HCT116 (cell line): ENCODE measurements around the gene SLC41A3. TPM values are rescaled to one million over a fixed set of nuclear protein-coding genes. Genes with fewer than 3 reads are reported as not detected.

Experiments
- ATAC-seq: fragments of 200-7000 bp; cut with Tn5 transposase; 2 replicates; pipeline ENCODE4 v1.9.1; 2020; ENCODE audit warnings: mild to moderate bottlenecking, moderate library complexity
- BruUV-seq: library from RNA; stranded (reverse); fragments of 400-500 nt; replicated peaks from 2 replicates; lab custom pipeline; 2021; lab: Mats Ljungman, UMichigan
- CTCF ChIA-PET: fragments of 300-600 bp; sonication (Branson Sonifier 250); formaldehyde crosslinking; loops from one replicate; lab custom pipeline; 2021; ENCODE audit warnings: antibody characterized with exemption; lab: Charles Lee
- POLR2A ChIA-PET: fragments of 300-600, 350-600 bp; sonication (Branson Sonifier 250); formaldehyde crosslinking; loops from one replicate; lab custom pipeline; 2021; ENCODE audit warnings: antibody characterized with exemption; lab: Charles Lee
- RAD21 ChIA-PET, 2 experiments: fragments of 300-600 bp; sonication (Branson Sonifier 250); formaldehyde crosslinking; loops; one replicate each; lab custom pipeline; 2023; ENCODE audit warnings: low total read pairs in 2 of 2; ENCODE audit not compliant: uncharacterized antibody in 2 of 2, unreplicated experiment in 2 of 2, low non-redundant PET in 1 of 2; lab: Charles Lee
- DNase-seq: peaks from one replicate; pipeline ENCODE4 v3.0.0-alpha.2; 2010; ENCODE audit warnings: low read depth, low spot score
- H2AFZ ChIP-seq: fragments of 200-600 bp; shearing (Covaris generic), sonication (generic); 2 replicates; pipeline ENCODE4 v1.6.1; 2017; ENCODE audit warnings: low read depth, mixed run types, mixed read lengths, antibody characterized with exemption, low read length; ENCODE audit not compliant: poor library complexity, severe bottlenecking
- H3K27ac ChIP-seq: 2 replicates; pipeline ENCODE4 v1.5.1; 2012; ENCODE audit warnings: low read depth, low read length
- H3K27me3 ChIP-seq: fragments of 200-600 bp; sonication (generic); 2 replicates; pipeline ENCODE4 v1.6.1; 2016; ENCODE audit warnings: mixed run types, low read length, mixed read lengths; ENCODE audit not compliant: insufficient read depth
- H3K36me3 ChIP-seq, 2 experiments: fragments of 200-500 bp in 1 of 2; fragments of 200-600 bp in 1 of 2; sonication (Bioruptor generic) in 1 of 2; sonication (generic) in 1 of 2; 2 replicates each; pipeline versions ENCODE4 v1.5.1 to v1.6.1; 2014 to 2016; ENCODE audit warnings: low read length in 2 of 2, inconsistent platforms in 1 of 2, mixed read lengths in 1 of 2, mixed run types in 1 of 2; ENCODE audit not compliant: insufficient read depth in 2 of 2, control insufficient read depth in 1 of 2
- H3K4me1 ChIP-seq, 2 experiments: fragments of 200-600 bp in 1 of 2; sonication (generic) in 1 of 2; 2 replicates each; pipeline versions ENCODE4 v1.5.1 to v1.6.1; 2012 to 2017; ENCODE audit warnings: low read length in 2 of 2, inconsistent platforms in 1 of 2, mild to moderate bottlenecking in 1 of 2, mixed read lengths in 1 of 2, mixed run types in 1 of 2, moderate library complexity in 1 of 2; ENCODE audit not compliant: insufficient read depth in 2 of 2, control insufficient read depth in 1 of 2
- H3K4me2 ChIP-seq: fragments of 200-600 bp; sonication (generic); 2 replicates; pipeline ENCODE4 v1.6.1; 2017; ENCODE audit warnings: mixed run types, low read length, mixed read lengths
- H3K4me3 ChIP-seq, 2 experiments: fragments of 200-600 bp in 1 of 2; sonication (generic) in 1 of 2; replicated peaks in 1 of 2; 2 replicates each; pipeline ENCODE4 v1.5.1; 2011 to 2016; ENCODE audit warnings: low read length in 2 of 2, control low read depth in 1 of 2, low read depth in 1 of 2, mild to moderate bottlenecking in 1 of 2, mixed read lengths in 1 of 2, mixed run types in 1 of 2
- H3K79me2 ChIP-seq: fragments of 200-600 bp; sonication (generic); 2 replicates; pipeline ENCODE4 v1.6.1; 2017; ENCODE audit warnings: mild to moderate bottlenecking, mixed run types, low read length, moderate library complexity, mixed read lengths; ENCODE audit not compliant: insufficient read depth
- H3K9ac ChIP-seq: fragments of 200-600 bp; sonication (generic); 2 replicates; pipeline ENCODE4 v1.6.1; 2016; ENCODE audit warnings: low read length, mixed read lengths
- H3K9me2 ChIP-seq: fragments of 200-600 bp; sonication (generic), shearing (Covaris generic); 2 replicates; pipeline ENCODE4 v1.6.1; 2017; ENCODE audit warnings: mixed run types, mild to moderate bottlenecking, moderate library complexity; ENCODE audit not compliant: insufficient read depth
- H3K9me3 ChIP-seq, 2 experiments: fragments of 200-500 bp in 1 of 2; fragments of 200-600 bp in 1 of 2; sonication (Bioruptor generic) in 1 of 2; sonication (generic) in 1 of 2; 2 replicates each; pipeline ENCODE4 v1.6.1; 2014 to 2017; ENCODE audit warnings: low read length in 2 of 2, mixed read lengths in 2 of 2, inconsistent platforms in 1 of 2, low read depth in 1 of 2, mild to moderate bottlenecking in 1 of 2, mixed run types in 1 of 2, moderate library complexity in 1 of 2; ENCODE audit not compliant: control insufficient read depth in 1 of 2, insufficient read depth in 1 of 2
- H4K20me1 ChIP-seq: fragments of 200-600 bp; sonication (generic), shearing (Covaris generic); 2 replicates; pipeline ENCODE4 v1.6.1; 2017; ENCODE audit warnings: mixed run types, mild to moderate bottlenecking, moderate library complexity; ENCODE audit not compliant: insufficient read depth
- CBX3 ChIP-seq: IDR thresholded peaks from 2 replicates; pipeline ENCODE4 v1.6.1; 2012; ENCODE audit warnings: low read depth
- CEBPB ChIP-seq: IDR thresholded peaks from 2 replicates; pipeline ENCODE4 v1.6.1; 2012; ENCODE audit warnings: low read depth
- EZH2 ChIP-seq: fragments of 200-600 bp; sonication (generic); IDR thresholded peaks from 2 replicates; pipeline ENCODE4 v1.6.1; 2017; ENCODE audit warnings: antibody characterized with exemption, mixed run types
- TCF7L2 ChIP-seq: IDR thresholded peaks from 2 replicates; pipeline ENCODE4 v1.7.0; 2011; ENCODE audit warnings: borderline replicate concordance, inconsistent platforms; ENCODE audit not compliant: insufficient read depth, insufficient read length; ENCODE audit errors: extremely low read depth
- intact Hi-C: fragments of 100-400 bp; cut with micrococcal nuclease; formaldehyde crosslinking; loops from 2 replicates; pipeline ENCODE4 v1.10.0; 2022
- total RNA-seq: library from RNA; stranded (reverse); gene quantifications from one replicate; pipeline ENCODE4 v1.2.1, GENCODE V29; 2021; ENCODE audit not compliant: unreplicated experiment
- TF ChIP-seq, protein P1 (sequence below): IDR thresholded peaks from 2 replicates; pipeline ENCODE4 v1.6.1; 2012

Gene SLC41A3
- total RNA-seq, 1 experiment from 2014 or later: 45.9 TPM

DNA sequence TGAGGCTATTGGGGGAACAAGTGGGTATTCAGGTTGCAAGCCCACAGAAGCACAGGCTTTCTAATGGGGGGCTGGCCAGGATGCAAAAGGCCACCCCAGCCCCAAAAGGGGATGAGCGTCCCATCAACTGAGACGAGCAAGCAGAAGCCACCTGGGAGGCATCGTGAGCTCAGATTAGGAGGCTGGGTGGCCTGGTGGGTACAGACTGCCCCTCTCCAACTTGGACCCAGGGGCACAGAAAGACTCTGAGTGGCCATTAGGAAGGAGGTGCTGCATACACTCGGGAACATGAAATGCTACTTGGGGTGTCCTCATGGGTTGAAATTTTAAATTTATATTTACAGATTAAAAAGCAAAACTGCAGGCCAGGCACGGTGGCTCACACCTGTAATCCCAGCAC, 29.1 kb downstream of the SLC41A3 start:
- intact Hi-C loops: no loop called here
- DNase-seq (no peak), ATAC-seq (no peak)
- TF ChIP-seq CBX3 (no peak), EZH2 (no peak)
- TF ChIP-seq, protein P1, sequence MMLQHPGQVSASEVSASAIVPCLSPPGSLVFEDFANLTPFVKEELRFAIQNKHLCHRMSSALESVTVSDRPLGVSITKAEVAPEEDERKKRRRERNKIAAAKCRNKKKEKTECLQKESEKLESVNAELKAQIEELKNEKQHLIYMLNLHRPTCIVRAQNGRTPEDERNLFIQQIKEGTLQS: no peak
- Histone ChIP-seq H4K20me1 (no peaks in the 10 kb centered on the region), H3K36me3 (no peaks in the 10 kb centered on the region), H3K4me1 (peaks cover 2 to 26% of the 10 kb centered on the region in 2 experiments; a peak in 3 of 4 replicates), H3K4me2 (no peak overlapping the region), H3K9me3 (no peaks in the 10 kb centered on the region), H3K4me3 (no peak overlapping the region), H3K9ac (no peak overlapping the region), H2AFZ (no peak overlapping the region), H3K79me2 (no peaks in the 10 kb centered on the region), H3K27ac (no peak overlapping the region), H3K27me3 (no peaks in the 10 kb centered on the region), H3K9me2 (no peaks in the 10 kb centered on the region)
- BruUV-seq: no TSS peak
- ChIA-PET RAD21 (no interaction called here), POLR2A (no interaction called here), CTCF (no interaction called here)

DNA sequence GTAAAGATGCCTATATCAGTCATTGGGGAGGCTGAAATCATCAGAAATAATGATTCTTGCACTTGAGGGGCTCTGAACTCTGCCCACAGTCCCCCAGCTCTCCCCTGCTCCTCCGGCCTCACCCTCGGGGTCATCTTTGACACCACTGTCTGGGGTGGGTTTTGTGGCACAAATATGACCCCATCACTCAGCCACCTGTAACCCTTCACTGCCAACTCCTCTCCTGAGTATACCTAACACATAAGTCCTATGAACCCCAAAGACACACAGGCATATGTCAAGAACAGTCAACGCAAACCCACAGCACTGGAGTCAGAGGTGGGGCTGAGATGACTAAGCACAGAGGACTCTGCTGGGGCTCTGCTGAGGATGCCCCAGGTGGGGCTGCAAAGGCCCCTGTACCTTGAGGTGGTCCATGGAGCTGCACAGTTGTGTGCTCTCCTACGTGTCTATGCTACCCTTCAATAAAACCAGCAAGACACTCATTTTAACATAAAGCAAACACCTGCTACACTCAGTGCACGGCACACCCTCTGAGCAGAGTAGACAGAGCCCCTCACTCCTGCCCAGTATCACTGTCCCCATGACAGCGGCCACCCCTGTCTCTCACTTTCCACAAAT, 29.9 kb downstream of the SLC41A3 start:
- Histone ChIP-seq H3K4me3 (no peak overlapping the region), H3K9me2 (no peaks in the 10 kb centered on the region), H2AFZ (no peak overlapping the region), H3K79me2 (no peaks in the 10 kb centered on the region), H3K9ac (no peak overlapping the region), H4K20me1 (no peaks in the 10 kb centered on the region), H3K36me3 (no peaks in the 10 kb centered on the region), H3K4me1 (peaks cover 2 to 26% of the 10 kb centered on the region in 2 experiments; a peak in 3 of 4 replicates), H3K27me3 (no peaks in the 10 kb centered on the region), H3K4me2 (0 out of 2 replicates have a peak overlapping the region, but pooled peaks have one; percentile 19), H3K27ac (no peak overlapping the region), H3K9me3 (no peaks in the 10 kb centered on the region)
- ChIA-PET RAD21 (no interaction called here), CTCF (no interaction called here), POLR2A (no interaction called here)
- intact Hi-C loops: no loop called here
- ATAC-seq (no peak), DNase-seq (no peak)
- TF ChIP-seq TCF7L2 (no peak), CEBPB (no peak)
- BruUV-seq: no TSS peak
